Measurements from ENCODE around the gene RNF213. TPM values are rescaled to one million over a fixed set of nuclear protein-coding genes. Genes with fewer than 3 reads are reported as not detected.

Gene RNF213
- total and polyA plus RNA-seq, 9 donors: 21.5 to 89.1 (median 50.8) TPM

GRCh38 chr17:80394629-80395216 lies 134.1 kb downstream of the RNF213 start:
- no peak overlapping the region for H3K27ac ChIP-seq
- no peaks in the 10 kb centered on the region for H3K4me1 ChIP-seq (ENCODE audit: insufficient read depth)
- no peak for DNase-seq
- no peaks in the 10 kb centered on the region for H3K9me3 ChIP-seq
- H3K4me3 ChIP-seq: no peak overlapping the region
- TF ChIP-seq CTCF (IDR thresholded peaks at IDR 0.05) (no peak), POLR2A (IDR thresholded peaks at IDR 0.05) (no peak), EP300 (IDR thresholded peaks at IDR 0.05) (no peak)
- H3K36me3 ChIP-seq: no peaks in the 10 kb centered on the region
- intact Hi-C loops (cut with DNase I): no loop called here
- H3K27me3 ChIP-seq: no peaks in the 10 kb centered on the region
- 69 to 81% (median 78%) methylated on average over 11 of the region's 11 CpGs for WGBS, 3 donors

GRCh38 chr17:80395402-80396151 lies 134.9 kb downstream of the RNF213 start:
- no peak for TF ChIP-seq EP300 (IDR thresholded peaks at IDR 0.05)
- no peak for TF ChIP-seq CTCF (IDR thresholded peaks at IDR 0.05)
- Histone ChIP-seq H3K4me1 (ENCODE audit: insufficient read depth) (no peaks in the 10 kb centered on the region), H3K27me3 (no peaks in the 10 kb centered on the region), H3K27ac (no peak overlapping the region), H3K4me3 (no peak overlapping the region), H3K36me3 (no peaks in the 10 kb centered on the region), H3K9me3 (no peaks in the 10 kb centered on the region)
- intact Hi-C loops (cut with DNase I): no loop called here
- DNase-seq: no peak
- WGBS, 3 donors: 72 to 77% (median 77%) methylated on average over 15 of the region's 15 CpGs

- intact Hi-C loops (cut with DNase I): no loop called here
- no peak for DNase-seq
- Histone ChIP-seq H3K4me3 (no peak overlapping the region), H3K4me1 (ENCODE audit: insufficient read depth) (no peaks in the 10 kb centered on the region), H3K27me3 (no peaks in the 10 kb centered on the region), H3K36me3 (no peaks in the 10 kb centered on the region), H3K27ac (no peak overlapping the region), H3K9me3 (no peaks in the 10 kb centered on the region)
- 66 to 70% (median 68%) methylated on average over 9 of the region's 9 CpGs for WGBS, 3 donors
- no peak for TF ChIP-seq CTCF (IDR thresholded peaks at IDR 0.05)
- TF ChIP-seq POLR2A (IDR thresholded peaks at IDR 0.05): no peak
- no peak for TF ChIP-seq EP300 (IDR thresholded peaks at IDR 0.05)
Measured at GRCh38 chr17:80396157-80397033, 135.7 kb downstream of the RNF213 start.

- intact Hi-C loops (cut with DNase I): no loop called here
- TF ChIP-seq EP300 (IDR thresholded peaks at IDR 0.05) (no peak), CTCF (IDR thresholded peaks at IDR 0.05) (no peak), POLR2A (IDR thresholded peaks at IDR 0.05) (no peak)
- no peak for DNase-seq
Measured at GRCh38 chr17:80397034-80397387, 136.4 kb downstream of the RNF213 start.

More at GRCh38 chr17:80397034-80397387, 136.4 kb downstream of the RNF213 start:
- Histone ChIP-seq H3K36me3 (no peaks in the 10 kb centered on the region), H3K9me3 (no peaks in the 10 kb centered on the region), H3K4me3 (no peak overlapping the region), H3K27me3 (no peaks in the 10 kb centered on the region), H3K4me1 (ENCODE audit: insufficient read depth) (no peaks in the 10 kb centered on the region), H3K27ac (no peak overlapping the region)
- WGBS, 3 donors: 86 to 89% (median 86%) methylated on average over 6 of the region's 6 CpGs
